Kidney (tissue), 14 donors: ENCODE measurements around the gene SH3RF3. TPM values are rescaled to one million over a fixed set of nuclear protein-coding genes. Genes with fewer than 3 reads are reported as not detected.

Source experiments
- DNase-seq, 5 donors: peaks; one replicate each; pipeline ENCODE4 v3.0.0-alpha.2; 2013 to 2020
- FAIRE-seq: peaks from 2 replicates; lab custom pipeline; 2012; peaks lifted over from hg19 to GRCh38; lab: Jason Lieb, UNC
- H3K27ac ChIP-seq, 2 donors: one replicate each; pipeline ENCODE4 v1.7.0; 2013; ENCODE audit warnings: low read depth in 2 of 2, low read length in 2 of 2, inconsistent platforms in 1 of 2
- H3K27me3 ChIP-seq: one replicate; pipeline ENCODE4 v1.7.1; 2013; ENCODE audit warnings: low read length, inconsistent platforms; ENCODE audit not compliant: control insufficient read depth, insufficient read depth
- H3K36me3 ChIP-seq, 3 donors: one replicate each; pipeline versions ENCODE4 v1.7.0 to v1.7.1; 2013; ENCODE audit warnings: low read length in 3 of 3, control low read depth in 1 of 3, inconsistent platforms in 1 of 3; ENCODE audit not compliant: insufficient read depth in 3 of 3, control insufficient read depth in 2 of 3
- H3K4me1 ChIP-seq, 3 donors: one replicate each; pipeline versions ENCODE4 v1.7.0 to v1.7.1; 2013; ENCODE audit warnings: low read length in 3 of 3, inconsistent platforms in 1 of 3, low read depth in 1 of 3; ENCODE audit not compliant: control insufficient read depth in 2 of 3, insufficient read depth in 2 of 3
- H3K4me3 ChIP-seq, 3 donors: one replicate each; pipeline versions ENCODE4 v1.7.0 to v1.8.1; 2013; ENCODE audit warnings: low read length in 3 of 3, control low read depth in 1 of 3, inconsistent platforms in 1 of 3
- H3K9ac ChIP-seq, 3 donors: one replicate each; pipeline versions ENCODE4 v1.7.0 to v1.7.1; 2013; ENCODE audit warnings: low read length in 3 of 3, control low read depth in 1 of 3, inconsistent platforms in 1 of 3
- H3K9me3 ChIP-seq, 3 donors: one replicate each; pipeline versions ENCODE4 v1.7.0 to v1.7.1; 2013; ENCODE audit warnings: low read length in 3 of 3, control low read depth in 1 of 3, inconsistent platforms in 1 of 3; ENCODE audit not compliant: control insufficient read depth in 2 of 3, insufficient read depth in 1 of 3
- intact Hi-C: fragments of 100-400 bp; cut with DNase I; formaldehyde crosslinking; loops from one replicate; pipeline ENCODE4 v1.11.1; 2022
- polyA plus RNA-seq: library from polyadenylated mRNA; stranded (reverse); fragments of 350-450 nt; fragmentation: Illumina TruSeq; extraction: RNeasy Lipid Tissue Mini Kit (QIAGEN cat#74804); gene quantifications from one replicate; pipeline ENCODE4 v1.2.3, GENCODE V29; 2014; ENCODE audit warnings: low read depth, low replicate concordance; ENCODE audit not compliant: insufficient read depth
- total RNA-seq: library from RNA; stranded (reverse); fragmentation: NEBNext Ultra II Directional; extraction: Animal tissue kit (Norgen Biotek cat#: 25700); gene quantifications from one replicate; pipeline ENCODE4 v1.2.1, GENCODE V29; 2021
- TF ChIP-seq, protein P1 (sequence below): IDR thresholded peaks from 3 replicates; pipeline ENCODE4 v1.5.1; 2012; ENCODE audit warnings: mild to moderate bottlenecking, moderate library complexity, borderline replicate concordance; ENCODE audit not compliant: insufficient read depth; ENCODE audit errors: extremely low read depth
- donor health status: control.
- donor health status: control.
- donor health status: control.
- donor health status: control.
- donor health status: control.
- donor health status: DM: yes; HTN: yes; CAD: no.
- donor health status: Normal renal cell carcinoma (clear cell type).

Gene SH3RF3
- total and polyA plus RNA-seq, 2 donors from 2014 or later, result 1.7 to 10.7 TPM

- DNase-seq (no peak), FAIRE-seq (no peak)
- H3K27ac ChIP-seq, result no peak overlapping the region
- peaks cover 0 to 5% (median 0%) of the 10 kb centered on the region in 3 donors for H3K4me1 ChIP-seq
- TF ChIP-seq, protein P1, sequence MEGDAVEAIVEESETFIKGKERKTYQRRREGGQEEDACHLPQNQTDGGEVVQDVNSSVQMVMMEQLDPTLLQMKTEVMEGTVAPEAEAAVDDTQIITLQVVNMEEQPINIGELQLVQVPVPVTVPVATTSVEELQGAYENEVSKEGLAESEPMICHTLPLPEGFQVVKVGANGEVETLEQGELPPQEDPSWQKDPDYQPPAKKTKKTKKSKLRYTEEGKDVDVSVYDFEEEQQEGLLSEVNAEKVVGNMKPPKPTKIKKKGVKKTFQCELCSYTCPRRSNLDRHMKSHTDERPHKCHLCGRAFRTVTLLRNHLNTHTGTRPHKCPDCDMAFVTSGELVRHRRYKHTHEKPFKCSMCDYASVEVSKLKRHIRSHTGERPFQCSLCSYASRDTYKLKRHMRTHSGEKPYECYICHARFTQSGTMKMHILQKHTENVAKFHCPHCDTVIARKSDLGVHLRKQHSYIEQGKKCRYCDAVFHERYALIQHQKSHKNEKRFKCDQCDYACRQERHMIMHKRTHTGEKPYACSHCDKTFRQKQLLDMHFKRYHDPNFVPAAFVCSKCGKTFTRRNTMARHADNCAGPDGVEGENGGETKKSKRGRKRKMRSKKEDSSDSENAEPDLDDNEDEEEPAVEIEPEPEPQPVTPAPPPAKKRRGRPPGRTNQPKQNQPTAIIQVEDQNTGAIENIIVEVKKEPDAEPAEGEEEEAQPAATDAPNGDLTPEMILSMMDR, result no peak
- peaks cover 2% of the 10 kb centered on the region for H3K27me3 ChIP-seq
- H3K9ac ChIP-seq, result no peak overlapping the region
- no peak overlapping the region for H3K4me3 ChIP-seq
- no peaks in the 10 kb centered on the region for H3K36me3 ChIP-seq
- intact Hi-C loops, result no loop called here
- H3K9me3 ChIP-seq, result no peaks in the 10 kb centered on the region
Observed at GRCh38 chr2:109134741-109135358, 5.8 kb downstream of the SH3RF3 start.

- no peak for FAIRE-seq
- peak in 3 of 5 donors; percentile 35 to 53 (median 53) for DNase-seq
- intact Hi-C loops, result no loop called here
- no peaks in the 10 kb centered on the region for H3K36me3 ChIP-seq
- TF ChIP-seq, protein P1, result no peak
- H3K4me3 ChIP-seq, result no peak overlapping the region
- H3K27ac ChIP-seq, result no peak overlapping the region
- H3K9me3 ChIP-seq, result no peaks in the 10 kb centered on the region
- peaks cover 0 to 5% (median 0%) of the 10 kb centered on the region in 3 donors for H3K4me1 ChIP-seq
- no peak overlapping the region for H3K9ac ChIP-seq
- peaks cover 2% of the 10 kb centered on the region for H3K27me3 ChIP-seq
Observed at GRCh38 chr2:109135359-109136197, 6.6 kb downstream of the SH3RF3 start.

DNA sequence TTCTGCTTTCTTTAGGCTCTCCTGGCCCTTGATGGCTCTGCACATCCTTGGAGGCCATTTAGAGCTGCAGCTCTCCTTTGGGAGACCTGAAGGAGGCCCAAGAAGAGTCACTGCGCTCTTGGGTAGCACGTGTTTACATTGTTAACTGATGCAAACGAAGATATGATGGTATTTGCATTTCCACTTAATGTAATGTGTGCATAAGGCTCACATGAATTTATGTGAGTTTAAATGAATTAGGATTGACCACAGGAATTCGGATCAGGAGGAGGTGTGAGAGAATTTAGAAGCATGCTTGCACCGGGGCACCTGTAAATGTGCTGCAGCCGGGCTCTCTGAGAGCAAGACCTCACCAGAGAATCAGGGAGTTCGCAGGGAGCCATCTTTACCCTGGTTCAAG lies 7.5 kb downstream of the SH3RF3 start:
- Histone ChIP-seq H3K27ac (no peak overlapping the region), H3K4me1 (peaks cover 0 to 5% (median 0%) of the 10 kb centered on the region in 3 donors), H3K27me3 (no peaks in the 10 kb centered on the region), H3K36me3 (no peaks in the 10 kb centered on the region), H3K9ac (no peak overlapping the region), H3K4me3 (no peak overlapping the region), H3K9me3 (no peaks in the 10 kb centered on the region)
- FAIRE-seq (no peak), DNase-seq (no peak)
- intact Hi-C loops, result no loop called here
- TF ChIP-seq, protein P1, result no peak
